Osteocyte (in vitro differentiated cells): ENCODE results near the gene HMCES. TPM values are rescaled to one million over a fixed set of nuclear protein-coding genes. Genes with fewer than 3 reads are reported as not detected.

ENCODE experiments used
- DNase-seq: peaks from one replicate; pipeline ENCODE4 v3.0.0; 2021; ENCODE audit warnings: mixed read lengths; ENCODE audit not compliant: unreplicated experiment; ENCODE audit errors: extremely low spot score
- H3K27ac Mint-ChIP-seq: one replicate; pipeline ENCODE4 v1.8.0; 2021; ENCODE audit warnings: mild to moderate bottlenecking, mixed read lengths; ENCODE audit not compliant: unreplicated experiment
- H3K27me3 Mint-ChIP-seq: one replicate; pipeline ENCODE4 v1.8.0; 2021; ENCODE audit warnings: mixed read lengths; ENCODE audit not compliant: unreplicated experiment
- H3K36me3 Mint-ChIP-seq: one replicate; pipeline ENCODE4 v1.8.0; 2021; ENCODE audit warnings: mixed read lengths; ENCODE audit not compliant: unreplicated experiment
- H3K4me1 Mint-ChIP-seq: one replicate; pipeline ENCODE4 v1.8.0; 2021; ENCODE audit warnings: mixed read lengths; ENCODE audit not compliant: unreplicated experiment
- H3K4me3 Mint-ChIP-seq: one replicate; pipeline ENCODE4 v1.8.0; 2021; ENCODE audit warnings: mild to moderate bottlenecking, moderate library complexity, mixed read lengths; ENCODE audit not compliant: unreplicated experiment
- H3K9me3 Mint-ChIP-seq: one replicate; pipeline ENCODE4 v1.8.0; 2021; ENCODE audit warnings: mixed read lengths; ENCODE audit not compliant: unreplicated experiment
- CTCF ChIP-seq: fragments of 200-600 bp; sonication (generic); IDR thresholded peaks from 2 replicates; pipeline ENCODE4 v1.5.0; 2021; ENCODE audit warnings: antibody characterized with exemption, mild to moderate bottlenecking, moderate library complexity
- microRNA-seq: library from miRNA; unstranded; fragments of <30 nt; microRNA quantifications from one replicate; pipeline ENCODE4 v1.1.0, GENCODE V29; 2020; ENCODE audit not compliant: unreplicated experiment
- total RNA-seq: library from RNA; stranded (reverse); gene quantifications from 2 replicates; pipeline ENCODE4 v1.2.1, GENCODE V29; 2021

The HMCES gene
- total RNA-seq, 1 donor from 2014 or later, result 24.7 TPM

- Mint-ChIP-seq H3K4me3 (no peak overlapping the region), H3K36me3 (no peaks in the 10 kb centered on the region), H3K27me3 (no peaks in the 10 kb centered on the region), H3K9me3 (no peaks in the 10 kb centered on the region), H3K4me1 (no peaks in the 10 kb centered on the region), H3K27ac (no peak overlapping the region)
- no peak for DNase-seq
- no peak for TF ChIP-seq CTCF
These were observed 74.9 kb downstream of the HMCES start for GRCh38 chr3:129353589-129353941.

Small RNAs within 50 kb of the gene (microRNA-seq; reads per million reads assigned to microRNA genes)
- not detected for gene MIR6826

Other genes with a start within 250 kb of the HMCES start
- gene GP9, start 218.1 kb upstream of the HMCES start, total RNA-seq, result not detected in 2 replicates
- gene RAB43, start 157.1 kb upstream of the HMCES start, total RNA-seq, result 16.7 and 23.2 TPM in 2 replicates
- gene ISY1, start 117.8 kb upstream of the HMCES start, total RNA-seq, result 42.2 and 42.6 TPM in 2 replicates
- 199 and 203 TPM in 2 replicates for gene CNBP, start 95.0 kb upstream of the HMCES start, total RNA-seq
- 249 and 258 TPM in 2 replicates for gene COPG1, start 29.3 kb upstream of the HMCES start, total RNA-seq
- gene EFCAB12, start 149.8 kb downstream of the HMCES start, total RNA-seq, result 0.08 and 0.30 TPM in 2 replicates
- 23.1 and 24.2 TPM in 2 replicates for gene MBD4, start 161.1 kb downstream of the HMCES start, total RNA-seq
- gene IFT122, start 161.4 kb downstream of the HMCES start, total RNA-seq, result 23.2 and 25.9 TPM in 2 replicates
- gene RHO, start 249.8 kb downstream of the HMCES start, total RNA-seq, result not detected in 2 replicates